Thoracic aorta (tissue), 2 donors: ENCODE data around the gene GAS2L3. TPM values are rescaled to one million over a fixed set of nuclear protein-coding genes. Genes with fewer than 3 reads are reported as not detected.

Experiments
- ATAC-seq: fragments of 150-250 bp; one replicate; pipeline ENCODE4 v1.8.0; 2017; ENCODE audit warnings: low read depth; ENCODE audit not compliant: insufficient number of reproducible peaks, low FRiP score
- DNase-seq: peaks from one replicate; pipeline ENCODE4 v3.0.0-alpha.2; 2020; ENCODE audit warnings: low spot score
- H3K27ac ChIP-seq, 2 donors: fragments of 200-600 bp; sonication (generic); 1 replicate in 1 of 2; 2 replicates in 1 of 2; pipeline ENCODE4 v1.5.1; 2016; ENCODE audit warnings: mild to moderate bottlenecking in 2 of 2, moderate library complexity in 2 of 2
- H3K27me3 ChIP-seq: fragments of 200-600 bp; sonication (generic); replicated peaks from 2 replicates; pipeline ENCODE4 v1.6.0; 2016; ENCODE audit warnings: mild to moderate bottlenecking; ENCODE audit not compliant: insufficient read depth
- H3K36me3 ChIP-seq: fragments of 200-600 bp; sonication (generic); one replicate; pipeline ENCODE4 v1.5.1; 2016
- H3K4me1 ChIP-seq, 2 donors: fragments of 200-600 bp; sonication (generic); 1 replicate in 1 of 2; 2 replicates in 1 of 2; pipeline versions ENCODE4 v1.5.1 to v1.6.0; 2016; ENCODE audit warnings: low read depth in 2 of 2, mild to moderate bottlenecking in 1 of 2; ENCODE audit not compliant: control insufficient read depth in 1 of 2
- H3K4me3 ChIP-seq: fragments of 200-600 bp; sonication (generic); 2 replicates; pipeline ENCODE4 v1.5.1; 2016; ENCODE audit warnings: mild to moderate bottlenecking
- H3K9me3 ChIP-seq: fragments of 200-600 bp; sonication (generic); 2 replicates; pipeline ENCODE4 v1.5.1; 2016
- CTCF ChIP-seq: fragments of 200-600 bp; sonication (generic); IDR thresholded peaks from one replicate; pipeline ENCODE4 v1.5.1; 2019; ENCODE audit warnings: antibody characterized with exemption
- total RNA-seq, 2 donors: library from RNA; depleted of rRNA; stranded (reverse); fragments of >200 nt; gene quantifications; one replicate each; pipeline versions ENCODE4 v1.1.0 to v1.2.3, GENCODE V29; 2016

GAS2L3 gene
- total RNA-seq, 2 donors from 2014 or later: 9.3 to 12.8 TPM

DNA sequence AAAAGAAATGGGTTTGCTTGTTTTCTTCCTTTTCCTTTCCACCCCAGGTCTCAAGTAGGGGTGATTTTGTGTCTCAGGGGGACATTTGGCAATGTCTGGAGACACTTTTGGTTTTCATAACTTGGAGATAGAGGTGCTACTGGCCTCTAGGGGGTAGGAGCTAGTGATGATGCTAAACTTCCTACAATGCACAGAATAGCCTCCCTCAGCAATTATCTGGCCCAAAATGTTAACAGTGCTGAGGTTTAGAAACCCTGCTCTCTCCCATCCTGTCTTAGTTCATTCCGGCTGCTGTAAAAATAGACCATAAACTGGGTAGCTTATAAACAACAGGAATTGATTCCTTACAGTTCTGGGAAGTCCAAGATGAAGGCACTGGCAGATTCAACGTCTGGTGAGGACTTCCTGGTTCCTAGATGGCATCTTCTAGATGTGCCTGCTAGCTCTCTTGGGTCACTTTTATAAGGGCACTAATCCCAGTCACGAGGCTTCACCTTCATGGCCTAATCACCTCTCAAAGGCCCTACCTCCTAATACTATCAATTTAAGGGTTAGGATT is 7.4 kb upstream of the GAS2L3 start:
- H3K36me3 ChIP-seq: no peaks in the 10 kb centered on the region
- H3K27ac ChIP-seq: no peak overlapping the region
- H3K4me3 ChIP-seq: no peak overlapping the region
- DNase-seq (no peak), ATAC-seq (no peak)
- no peaks in the 10 kb centered on the region for H3K4me1 ChIP-seq
- no peak for TF ChIP-seq CTCF
- no peaks in the 10 kb centered on the region for H3K9me3 ChIP-seq
- no peaks in the 10 kb centered on the region for H3K27me3 ChIP-seq

DNA sequence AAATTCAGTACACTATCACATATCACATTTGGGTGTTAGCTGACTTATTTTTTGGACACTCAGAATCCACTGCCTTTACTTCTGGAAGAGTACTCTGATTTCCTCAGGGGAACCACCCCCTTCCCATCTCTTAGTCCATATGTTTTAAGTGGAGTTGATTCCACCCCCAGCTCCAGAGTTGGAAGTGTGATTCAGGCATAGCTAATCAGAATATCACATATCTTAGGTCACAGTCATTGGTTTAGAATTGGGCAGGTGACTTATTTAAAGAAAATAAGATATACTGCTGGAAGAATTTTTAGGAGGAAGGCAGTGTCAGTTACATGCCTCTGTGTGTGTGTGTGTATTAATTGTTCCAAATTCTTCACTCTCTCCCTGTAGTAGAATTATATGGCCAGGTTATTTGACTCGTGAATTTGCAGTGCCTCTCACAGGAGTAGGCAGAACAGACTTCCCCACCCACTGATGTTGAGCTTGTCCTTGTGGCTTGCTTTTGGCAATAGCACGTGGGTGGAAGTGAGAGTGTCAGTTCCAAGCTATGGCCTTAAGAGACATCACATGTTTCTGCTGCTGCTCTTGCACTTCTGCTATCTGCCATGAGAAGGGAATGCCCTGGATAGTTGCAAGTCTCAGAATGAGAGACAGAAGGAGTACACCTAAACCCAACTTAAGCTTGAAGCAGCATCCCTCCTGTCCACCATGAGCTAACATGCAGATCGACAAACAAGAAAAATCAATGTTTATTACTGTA is 6.4 kb upstream of the GAS2L3 start:
- Histone ChIP-seq H3K27me3 (no peaks in the 10 kb centered on the region), H3K27ac (no peak overlapping the region), H3K4me1 (no peaks in the 10 kb centered on the region), H3K9me3 (no peaks in the 10 kb centered on the region), H3K4me3 (no peak overlapping the region), H3K36me3 (no peaks in the 10 kb centered on the region)
- no peak for TF ChIP-seq CTCF
- DNase-seq (no peak), ATAC-seq (no peak)

DNA sequence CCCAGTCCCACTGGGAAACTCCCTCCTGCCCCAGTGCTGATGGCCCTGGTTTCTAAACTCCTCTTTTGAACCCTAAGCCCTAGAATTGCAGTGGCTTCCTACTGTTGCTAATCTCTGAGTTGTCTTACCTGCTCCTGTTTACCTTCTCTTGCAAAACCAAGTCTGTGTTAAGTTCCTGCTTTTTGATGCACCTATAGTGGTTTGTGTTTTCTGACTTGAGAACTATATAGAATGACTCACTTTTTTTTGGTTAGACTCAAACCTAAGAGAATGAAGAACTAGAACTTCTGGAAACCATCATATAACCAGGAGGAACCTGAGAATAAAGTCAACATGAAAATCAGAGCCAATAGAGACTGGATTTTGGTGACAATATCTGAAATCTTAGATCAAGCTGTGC is 5.5 kb upstream of the GAS2L3 start:
- peaks cover 0 to under 1% of the 10 kb centered on the region in 2 donors for H3K4me1 ChIP-seq
- DNase-seq: no peak
- no peak overlapping the region for H3K4me3 ChIP-seq
- TF ChIP-seq CTCF: no peak
- no peaks in the 10 kb centered on the region for H3K27me3 ChIP-seq
- no peak for ATAC-seq
- H3K36me3 ChIP-seq: no peaks in the 10 kb centered on the region
- H3K9me3 ChIP-seq: no peaks in the 10 kb centered on the region
- H3K27ac ChIP-seq: no peak overlapping the region

- no peak overlapping the region for H3K27ac ChIP-seq
- ATAC-seq: no peak
- TF ChIP-seq CTCF: no peak
These were observed 1.3 kb upstream of the GAS2L3 start for GRCh38 chr12:100572184-100572583.

GRCh38 chr12:100574187-100575074 is 947 bp downstream of the GAS2L3 start:
- Histone ChIP-seq H3K36me3 (no peaks in the 10 kb centered on the region), H3K27ac (peak overlapping the region in 1 of 2 donors; percentile 65), H3K4me1 (peaks cover 6 to 19% of the 10 kb centered on the region in 2 donors), H3K9me3 (no peaks in the 10 kb centered on the region), H3K4me3 (peak overlapping the region; percentile 83), H3K27me3 (no peaks in the 10 kb centered on the region)
- TF ChIP-seq CTCF: no peak
- ATAC-seq: no peak
- DNase-seq: no peak

More at GRCh38 chr12:100572184-100572583, 1.3 kb upstream of the GAS2L3 start:
- H3K9me3 ChIP-seq: no peaks in the 10 kb centered on the region
- no peaks in the 10 kb centered on the region for H3K36me3 ChIP-seq
- DNase-seq: no peak
- H3K4me3 ChIP-seq: no peak overlapping the region
- no peaks in the 10 kb centered on the region for H3K27me3 ChIP-seq
- peaks cover 6 to 19% of the 10 kb centered on the region in 2 donors for H3K4me1 ChIP-seq
